Mesothelial cell of epicardium (in vitro differentiated cells): ENCODE measurements around the gene FEN1. TPM values are rescaled to one million over a fixed set of nuclear protein-coding genes. Genes with fewer than 3 reads are reported as not detected.

Experiments
- DNase-seq, 2 experiments: peaks; one replicate each; pipeline ENCODE4 v3.0.0; 2021; ENCODE audit warnings: low spot score in 2 of 2; ENCODE audit not compliant: unreplicated experiment in 2 of 2
- H3K27ac Mint-ChIP-seq: 2 replicates; pipeline ENCODE4 v1.8.0; 2021; ENCODE audit warnings: mixed read lengths
- H3K27me3 Mint-ChIP-seq: 2 replicates; pipeline ENCODE4 v1.8.0; 2021; ENCODE audit warnings: low read depth, mixed read lengths
- H3K36me3 Mint-ChIP-seq: 2 replicates; pipeline ENCODE4 v1.8.0; 2021; ENCODE audit warnings: mixed read lengths
- H3K4me1 Mint-ChIP-seq: 2 replicates; pipeline ENCODE4 v1.8.0; 2021; ENCODE audit warnings: mixed read lengths
- H3K4me3 Mint-ChIP-seq: 2 replicates; pipeline ENCODE4 v1.8.0; 2021; ENCODE audit warnings: mild to moderate bottlenecking, moderate library complexity, mixed read lengths
- H3K9me3 Mint-ChIP-seq: 2 replicates; pipeline ENCODE4 v1.8.0; 2021; ENCODE audit warnings: mixed read lengths
- total RNA-seq: library from RNA; stranded (reverse); gene quantifications from 3 replicates; pipeline ENCODE4 v1.2.1, GENCODE V29; 2021
- TF ChIP-seq, protein P1 (sequence below): fragments of 200-600 bp; sonication (generic); IDR thresholded peaks from one replicate; pipeline ENCODE4 v1.5.0; 2021; ENCODE audit warnings: antibody characterized with exemption; ENCODE audit not compliant: unreplicated experiment

The FEN1 gene
- total RNA-seq, 1 donor from 2014 or later, result 20.3 TPM

DNA sequence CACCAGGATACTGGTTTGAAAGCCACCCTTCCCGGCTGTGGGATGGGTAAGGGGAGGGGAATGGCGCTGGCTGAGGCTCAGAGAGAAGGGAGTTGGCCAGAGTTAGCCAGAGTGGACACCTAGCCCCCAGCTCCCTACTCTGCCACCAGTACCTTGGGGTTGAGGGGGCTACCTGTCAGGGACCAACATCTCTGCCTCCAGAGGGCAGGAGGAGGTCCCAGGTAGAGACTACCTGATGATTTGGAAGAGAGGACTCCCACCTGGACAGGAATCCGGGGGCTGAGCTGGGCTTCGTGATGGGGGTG lies 36.6 kb upstream of the FEN1 start:
- DNase-seq, result no peak
- no peaks in the 10 kb centered on the region for H3K27me3 Mint-ChIP-seq
- no peaks in the 10 kb centered on the region for H3K9me3 Mint-ChIP-seq
- no peaks in the 10 kb centered on the region for H3K36me3 Mint-ChIP-seq
- peak overlapping the region; percentile 98 for H3K27ac Mint-ChIP-seq
- peak overlapping the region; percentile 84 for H3K4me3 Mint-ChIP-seq
- TF ChIP-seq, protein P1, sequence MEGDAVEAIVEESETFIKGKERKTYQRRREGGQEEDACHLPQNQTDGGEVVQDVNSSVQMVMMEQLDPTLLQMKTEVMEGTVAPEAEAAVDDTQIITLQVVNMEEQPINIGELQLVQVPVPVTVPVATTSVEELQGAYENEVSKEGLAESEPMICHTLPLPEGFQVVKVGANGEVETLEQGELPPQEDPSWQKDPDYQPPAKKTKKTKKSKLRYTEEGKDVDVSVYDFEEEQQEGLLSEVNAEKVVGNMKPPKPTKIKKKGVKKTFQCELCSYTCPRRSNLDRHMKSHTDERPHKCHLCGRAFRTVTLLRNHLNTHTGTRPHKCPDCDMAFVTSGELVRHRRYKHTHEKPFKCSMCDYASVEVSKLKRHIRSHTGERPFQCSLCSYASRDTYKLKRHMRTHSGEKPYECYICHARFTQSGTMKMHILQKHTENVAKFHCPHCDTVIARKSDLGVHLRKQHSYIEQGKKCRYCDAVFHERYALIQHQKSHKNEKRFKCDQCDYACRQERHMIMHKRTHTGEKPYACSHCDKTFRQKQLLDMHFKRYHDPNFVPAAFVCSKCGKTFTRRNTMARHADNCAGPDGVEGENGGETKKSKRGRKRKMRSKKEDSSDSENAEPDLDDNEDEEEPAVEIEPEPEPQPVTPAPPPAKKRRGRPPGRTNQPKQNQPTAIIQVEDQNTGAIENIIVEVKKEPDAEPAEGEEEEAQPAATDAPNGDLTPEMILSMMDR, result no peak
- H3K4me1 Mint-ChIP-seq, result peaks cover 72% of the 10 kb centered on the region

DNA sequence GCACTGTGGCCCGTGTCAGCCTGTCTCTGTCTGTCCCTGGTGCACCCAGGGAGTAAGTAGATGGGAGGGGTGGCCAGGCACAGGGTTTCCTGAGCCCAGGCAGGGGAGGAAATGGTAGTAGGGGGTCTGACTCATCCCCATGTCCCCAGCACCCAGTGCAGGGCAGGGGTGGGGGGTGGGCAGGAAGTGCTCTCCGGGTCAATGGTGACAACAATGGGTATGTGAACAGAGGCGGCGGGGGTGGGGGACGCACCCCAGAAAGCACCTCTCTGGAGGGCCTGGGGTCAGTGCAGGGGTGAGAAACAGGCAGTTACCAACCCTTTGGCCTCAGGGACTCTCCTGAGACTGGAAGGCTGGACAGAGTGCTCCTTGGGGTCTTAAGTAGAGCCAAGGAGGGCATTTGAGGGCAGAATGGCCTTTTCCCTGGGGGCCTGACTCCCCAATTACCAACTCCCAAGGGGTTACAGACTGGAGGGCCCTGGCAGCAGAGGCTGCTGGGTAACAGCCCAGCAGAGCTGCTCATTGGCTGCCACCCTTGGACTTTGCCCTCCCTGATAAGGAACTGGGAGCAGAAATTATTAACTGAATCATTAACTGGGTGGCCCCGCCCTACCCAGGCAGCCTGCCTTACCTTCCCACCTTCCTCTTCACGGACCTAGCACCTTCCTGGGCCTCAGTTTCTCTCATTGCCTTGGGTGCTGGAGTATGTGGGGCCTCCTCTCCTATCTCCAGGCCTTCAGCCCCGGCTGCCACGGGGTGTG lies 36.1 kb upstream of the FEN1 start:
- H3K4me1 Mint-ChIP-seq, result peaks cover 71% of the 10 kb centered on the region
- peak overlapping the region; percentile 98 for H3K27ac Mint-ChIP-seq
- H3K36me3 Mint-ChIP-seq, result no peaks in the 10 kb centered on the region
- no peak for DNase-seq
- peak overlapping the region; percentile 84 for H3K4me3 Mint-ChIP-seq
- H3K27me3 Mint-ChIP-seq, result no peaks in the 10 kb centered on the region
- TF ChIP-seq, protein P1, result no peak
- H3K9me3 Mint-ChIP-seq, result no peaks in the 10 kb centered on the region

DNA sequence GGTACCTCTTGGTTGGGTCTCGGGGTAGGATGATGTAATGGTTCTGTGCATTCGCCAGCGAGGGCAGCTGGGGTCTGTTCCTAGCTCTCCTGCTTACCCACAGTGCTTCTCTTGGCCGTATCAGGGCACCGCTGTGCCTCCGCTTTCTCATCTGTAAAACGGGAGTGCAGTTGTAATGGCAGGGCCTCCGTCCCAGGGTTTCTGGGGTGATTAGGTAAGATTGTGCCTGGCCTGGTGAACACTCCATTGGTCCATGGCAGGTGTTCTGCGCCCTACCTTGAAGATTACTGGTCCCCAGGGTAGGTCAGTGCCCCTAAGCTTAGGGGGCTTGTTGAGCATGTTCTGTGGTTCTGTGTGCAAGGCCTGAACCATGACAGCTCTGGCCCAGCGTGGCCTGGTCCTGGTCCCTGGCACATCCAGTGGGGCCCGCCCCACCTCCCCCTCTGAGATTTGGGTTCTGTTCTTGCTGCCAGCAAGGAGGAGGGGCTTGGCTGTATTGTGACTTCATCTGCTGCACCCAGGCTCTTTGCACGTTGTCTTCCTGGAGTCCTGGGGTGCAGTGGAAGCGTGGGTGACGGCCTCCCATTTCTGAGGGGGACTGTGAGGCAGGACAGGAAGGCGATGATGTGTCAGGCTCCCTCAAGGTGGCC lies 35.4 kb upstream of the FEN1 start:
- Mint-ChIP-seq H3K4me3 (peak overlapping the region; percentile 16), H3K27me3 (no peaks in the 10 kb centered on the region), H3K36me3 (no peaks in the 10 kb centered on the region), H3K4me1 (peaks cover 78% of the 10 kb centered on the region), H3K9me3 (no peaks in the 10 kb centered on the region), H3K27ac (peak overlapping the region; percentile 98)
- TF ChIP-seq, protein P1, result no peak
- DNase-seq, result no peak

DNA sequence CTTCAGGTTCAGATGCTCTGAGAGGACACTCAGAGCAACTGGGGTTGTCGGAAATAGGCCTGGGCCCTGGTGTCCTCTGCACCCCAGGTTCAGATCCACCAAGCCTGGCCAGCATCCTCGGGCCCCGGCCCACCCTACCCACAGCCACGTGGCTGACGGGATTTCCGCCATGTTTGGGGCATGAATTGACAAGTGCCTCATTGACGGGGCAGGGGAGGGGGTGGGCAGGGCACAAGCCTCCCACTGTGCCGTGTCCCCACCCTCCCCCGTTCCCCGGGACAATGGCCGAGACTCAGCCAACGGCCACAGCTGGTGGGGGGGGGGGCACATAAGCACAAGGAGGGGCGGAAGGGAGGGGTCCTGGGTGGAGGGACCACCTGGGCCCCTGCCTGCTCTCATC lies 31.8 kb upstream of the FEN1 start:
- H3K36me3 Mint-ChIP-seq, result no peaks in the 10 kb centered on the region
- DNase-seq, result no peak
- TF ChIP-seq, protein P1, result no peak
- no peak overlapping the region for H3K4me3 Mint-ChIP-seq
- peaks cover 77% of the 10 kb centered on the region for H3K4me1 Mint-ChIP-seq
- H3K9me3 Mint-ChIP-seq, result no peaks in the 10 kb centered on the region
- H3K27ac Mint-ChIP-seq, result peak overlapping the region; percentile 99
- H3K27me3 Mint-ChIP-seq, result no peaks in the 10 kb centered on the region

GRCh38 chr11:61761440-61762222 lies 31.1 kb upstream of the FEN1 start:
- TF ChIP-seq, protein P1, result no peak
- H3K27ac Mint-ChIP-seq, result peak overlapping the region; percentile 99
- DNase-seq, result no peak
- no peaks in the 10 kb centered on the region for H3K36me3 Mint-ChIP-seq
- H3K4me1 Mint-ChIP-seq, result peaks cover 77% of the 10 kb centered on the region
- H3K27me3 Mint-ChIP-seq, result no peaks in the 10 kb centered on the region
- H3K9me3 Mint-ChIP-seq, result no peaks in the 10 kb centered on the region
- no peak overlapping the region for H3K4me3 Mint-ChIP-seq
